SK-N-MC (cell line): ENCODE results near the gene SH2D3C.

Experiments used
- EZH2 ChIP-seq: fragments of 200-600 bp; sonication (generic); IDR thresholded peaks from one replicate; pipeline ENCODE4 v1.6.1; 2017; ENCODE audit warnings: antibody characterized with exemption
- FOXP2 ChIP-seq: optimal IDR thresholded peaks from 2 replicates; pipeline ENCODE3; 2011; ENCODE audit warnings: mild to moderate bottlenecking, moderate library complexity; ENCODE audit not compliant: insufficient read depth; ENCODE audit errors: extremely low read length, control extremely low read depth
- POLR2AphosphoS5 ChIP-seq: IDR thresholded peaks from 2 replicates; pipeline ENCODE4 v1.6.1; 2012; ENCODE audit warnings: mild to moderate bottlenecking, low read depth, low read length, borderline replicate concordance

DNA sequence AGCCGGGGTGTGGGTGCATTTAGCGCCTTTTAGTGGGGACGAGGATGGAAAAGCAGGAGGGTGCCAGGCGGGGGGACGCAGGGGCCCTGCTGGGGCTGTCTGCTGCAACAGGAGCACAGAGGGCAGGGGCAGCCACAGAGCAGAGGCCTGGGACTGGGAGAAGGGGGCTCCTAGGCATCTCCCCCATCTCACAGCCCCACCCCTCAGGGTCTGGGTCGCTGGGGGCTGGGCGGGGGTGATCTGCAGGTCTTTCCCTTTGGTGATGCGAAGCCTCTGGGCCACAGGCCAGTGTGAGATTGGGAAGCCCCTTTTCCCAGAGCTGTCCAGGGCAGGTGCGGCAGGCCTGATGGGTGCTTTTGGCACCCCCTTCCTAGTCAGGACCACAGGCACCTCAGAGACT lies 48.2 kb downstream of the SH2D3C start:
- TF ChIP-seq POLR2AphosphoS5 (no peak), EZH2 (no peak), FOXP2 (no peak)
